ENCODE results near the gene IGDCC3.
"Not testable (repeated sequence)": the region's sequence is repeated elsewhere in the genome, so short reads cannot be mapped to it uniquely, and the experiment has no call there.

Gene IGDCC3

DNA sequence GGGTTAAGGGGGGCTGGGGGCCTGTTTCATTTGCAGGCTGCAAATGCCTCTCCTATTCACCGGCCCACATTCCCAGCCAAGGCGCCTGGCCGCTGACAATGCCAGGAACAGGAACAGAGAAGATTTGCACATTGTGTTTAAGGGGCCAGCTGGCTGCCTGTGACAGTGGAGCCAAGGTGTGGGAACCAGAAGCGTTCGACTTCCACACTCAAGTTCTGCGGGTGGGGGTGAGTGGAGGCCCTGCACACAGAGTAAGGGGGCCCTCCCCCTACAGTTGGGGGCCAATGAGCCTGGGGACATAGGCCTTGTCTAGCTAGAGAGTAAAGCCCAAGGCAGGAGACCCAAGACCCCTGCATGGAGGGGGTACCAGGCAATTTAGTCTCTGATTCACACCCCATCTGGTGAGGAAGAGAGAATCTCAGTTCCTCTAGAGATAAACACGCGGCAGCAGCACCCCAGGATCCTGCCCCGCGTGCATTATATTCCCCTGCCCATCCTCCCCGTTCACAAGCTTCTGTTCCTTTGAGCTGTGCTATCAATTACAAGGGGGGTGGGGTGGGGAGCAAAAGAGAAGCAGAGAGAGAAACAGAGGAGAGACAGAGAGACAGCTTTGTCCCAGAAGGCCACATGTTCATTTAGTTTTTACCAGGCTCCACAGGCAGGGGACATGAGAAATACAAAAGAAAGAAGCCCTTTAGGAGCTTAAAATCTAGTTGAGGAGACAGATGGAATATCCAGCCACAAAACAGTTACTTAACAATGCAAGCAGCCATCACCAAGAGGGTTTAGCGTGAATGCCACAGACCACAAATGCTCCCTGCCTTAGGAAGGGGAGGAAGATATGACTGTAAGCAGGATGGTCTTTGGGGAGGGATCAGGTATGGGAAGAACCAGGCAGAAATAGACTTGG is 9.2 kb downstream of the IGDCC3 start:
- DNase-seq = no peak

DNA sequence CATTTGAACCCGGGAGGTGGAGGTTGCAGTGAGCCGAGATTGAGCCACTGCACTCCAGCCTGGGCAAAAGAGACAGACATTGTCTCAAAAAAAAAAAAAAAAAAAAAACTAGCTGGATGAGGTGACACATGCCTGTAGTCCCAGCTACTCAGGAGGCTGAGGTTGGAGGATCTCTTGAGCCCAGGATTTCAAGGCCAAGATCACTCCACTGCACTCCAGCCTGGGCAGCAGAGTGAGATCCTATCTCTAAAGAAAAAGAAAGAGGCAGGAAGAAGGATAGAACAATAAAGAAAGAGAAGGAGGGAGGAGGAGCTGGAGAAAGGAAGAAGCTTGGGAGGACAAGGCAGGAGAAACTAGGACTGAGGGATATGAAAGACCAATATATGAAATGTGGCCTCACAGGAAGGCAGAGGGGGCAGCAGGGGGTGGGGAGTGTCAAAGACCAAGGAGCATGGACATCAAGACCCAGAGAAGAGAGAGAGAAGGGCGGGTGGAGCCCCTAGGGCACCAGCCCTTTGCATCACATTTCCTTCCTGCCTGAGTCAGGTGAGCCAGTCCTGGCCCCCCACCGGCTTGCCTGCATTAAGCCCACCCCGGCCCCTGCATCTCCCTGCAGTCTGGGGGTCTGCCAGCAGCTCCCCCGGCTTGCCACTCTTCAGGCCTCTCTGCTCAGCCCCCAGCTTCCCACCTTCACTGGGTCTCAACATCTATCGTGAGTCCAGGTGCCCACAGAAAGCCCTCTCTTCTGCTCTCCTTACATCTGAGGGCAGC is 11.5 kb downstream of the IGDCC3 start:
- no peak for DNase-seq

DNA sequence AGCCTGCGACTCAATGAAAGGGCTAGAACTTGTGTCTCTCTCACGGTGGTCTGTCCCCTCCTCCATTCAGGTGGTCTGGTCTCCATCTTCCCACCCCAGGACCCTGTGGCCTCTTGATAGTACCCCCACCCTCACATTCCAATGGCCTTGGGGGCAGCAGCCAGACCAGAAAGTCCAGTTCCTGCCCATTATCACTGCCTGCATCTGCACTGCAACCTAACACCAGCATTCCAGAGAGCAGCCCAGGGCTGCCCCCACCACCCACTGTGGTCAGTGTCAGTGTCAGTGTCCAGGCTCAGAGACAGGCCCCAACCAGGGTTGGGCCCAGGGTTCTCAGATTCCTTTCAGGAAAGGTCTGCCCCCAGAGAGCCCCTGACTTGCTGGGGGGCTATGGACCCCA is 12.6 kb downstream of the IGDCC3 start:
- no peak for DNase-seq

DNA sequence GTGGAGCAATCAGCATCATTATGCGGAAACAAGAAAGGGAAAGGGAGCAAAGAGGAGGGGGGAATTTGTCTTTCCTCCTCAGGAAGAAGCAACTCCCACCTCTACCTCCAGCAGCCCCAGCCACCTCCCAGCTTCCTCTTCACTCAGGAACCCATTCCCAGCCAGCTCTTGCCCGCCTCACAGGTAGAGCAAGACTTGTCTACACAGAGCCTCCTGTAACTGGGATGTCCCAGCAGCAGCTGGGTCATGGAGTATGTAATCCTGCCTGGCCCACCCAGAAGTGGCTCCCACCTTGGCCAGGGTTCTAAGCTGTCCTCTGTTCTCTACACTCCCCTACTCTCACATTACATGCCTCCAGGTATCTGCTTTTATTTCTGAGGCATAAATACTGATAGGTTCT is 14.0 kb downstream of the IGDCC3 start:
- no peak for DNase-seq

DNA sequence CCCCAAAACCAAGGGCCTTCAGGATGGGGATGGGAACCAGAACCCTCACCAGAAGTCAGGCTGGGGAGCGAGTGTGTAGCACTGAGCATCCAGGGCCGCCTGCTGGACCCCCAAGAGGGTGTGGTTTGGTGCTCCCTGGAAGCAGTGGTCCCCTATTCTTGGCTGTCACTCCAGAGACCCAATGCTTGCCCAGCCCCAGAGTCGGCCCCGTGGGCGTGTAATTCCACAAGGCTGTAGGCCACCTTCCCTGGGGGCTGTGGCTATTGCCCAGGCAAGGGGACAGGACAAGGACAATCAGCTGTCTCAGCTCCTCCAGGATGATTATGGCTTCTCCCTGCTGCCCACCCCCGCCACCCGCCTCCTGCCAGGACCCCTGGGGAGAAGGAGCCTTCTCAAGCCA is 14.5 kb downstream of the IGDCC3 start:
- no peak for DNase-seq

DNA sequence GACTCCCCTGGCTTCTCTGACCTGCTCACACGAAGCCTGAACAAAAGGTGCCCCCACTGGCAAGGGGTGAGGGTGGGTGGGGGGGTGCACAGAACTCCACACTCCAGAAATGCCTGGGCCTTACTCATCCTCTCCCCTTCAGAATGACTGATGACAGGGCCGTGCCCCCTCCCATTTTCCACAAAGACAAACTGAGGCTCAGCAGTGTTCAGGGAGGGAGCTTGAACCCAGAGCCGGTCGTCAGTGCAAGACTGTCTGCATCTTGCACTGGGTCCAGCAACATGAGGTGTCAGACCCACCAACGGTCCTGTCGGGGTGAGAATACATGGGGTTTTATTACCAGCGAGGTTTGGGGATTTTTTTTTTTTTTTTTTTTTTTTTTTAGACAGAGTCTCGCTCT is 15.3 kb downstream of the IGDCC3 start:
- no peak for DNase-seq

DNA sequence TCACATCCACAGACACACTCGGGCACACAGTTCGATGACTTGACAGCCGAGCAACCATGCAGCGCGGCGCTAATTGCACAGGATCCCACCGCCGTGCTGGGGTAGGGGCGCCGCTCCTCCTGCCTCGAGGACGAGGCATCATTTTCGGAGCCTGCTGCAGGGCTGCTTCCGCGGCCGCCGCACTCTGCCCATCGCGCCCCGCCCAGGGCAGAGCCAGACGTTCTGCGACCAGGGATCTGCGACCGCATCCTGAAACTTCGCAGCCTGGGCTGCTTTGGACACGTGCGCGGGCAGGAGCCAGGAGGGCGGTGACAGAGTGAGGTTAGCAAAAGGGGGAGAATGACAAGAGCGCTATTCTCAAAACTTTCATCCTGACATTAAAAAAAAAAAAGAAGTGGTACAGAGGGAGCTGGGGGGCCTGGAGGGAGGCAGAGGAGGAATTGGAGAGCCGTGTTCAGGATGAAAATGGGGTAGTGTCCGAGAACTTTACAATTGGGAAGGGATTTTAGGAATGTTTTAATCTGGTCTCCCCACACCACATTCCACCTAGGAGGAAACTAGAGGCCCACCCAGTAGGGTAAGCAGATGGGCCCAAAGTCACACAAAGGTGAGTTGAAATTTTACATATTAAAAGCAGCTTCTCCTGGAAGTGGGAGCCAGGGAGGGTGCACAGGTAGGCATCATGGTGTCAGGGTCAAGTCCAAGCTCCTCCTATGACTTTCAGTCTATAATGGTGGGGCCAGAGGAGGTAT is 15.9 kb downstream of the IGDCC3 start:
- DNase-seq = no peak

DNA sequence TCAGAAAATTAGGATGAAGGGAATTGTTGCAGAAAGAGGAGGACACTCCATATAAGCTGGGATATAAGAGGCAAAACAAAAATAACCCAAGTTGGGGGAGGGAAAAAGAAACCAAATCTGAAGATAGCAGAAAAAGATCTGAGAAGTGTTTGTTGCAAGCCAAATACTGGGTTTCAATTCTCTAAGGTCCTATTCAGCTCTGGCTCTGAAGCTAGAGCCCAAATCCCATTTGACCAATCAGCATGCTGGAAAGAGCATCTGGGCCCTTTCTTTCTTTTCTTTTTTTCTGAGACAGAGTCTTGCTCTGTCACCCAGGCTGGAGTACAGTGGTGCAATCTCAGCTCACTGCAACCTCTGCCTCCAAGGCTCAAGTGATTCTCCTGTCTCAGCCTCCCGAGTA is 17.3 kb downstream of the IGDCC3 start:
- no peak for DNase-seq

DNA sequence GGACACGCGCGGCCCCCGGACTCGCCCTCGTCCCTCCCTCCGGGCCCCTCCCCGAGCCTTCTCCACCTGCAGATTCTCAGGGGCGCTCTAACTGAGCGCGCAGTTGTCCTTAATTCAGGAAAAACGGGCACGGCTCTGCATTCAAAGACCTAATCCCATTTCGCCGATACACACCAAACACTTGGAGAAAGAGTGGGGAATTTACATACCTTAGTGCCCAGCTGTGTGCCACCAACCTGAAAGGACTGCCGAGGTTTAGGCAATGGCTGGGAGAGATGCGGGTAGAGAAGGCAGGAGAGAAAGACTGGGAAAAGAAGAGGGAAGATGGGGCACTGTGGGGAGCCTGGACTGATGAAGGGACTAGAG is 21.8 kb downstream of the IGDCC3 start:
- DNase-seq = no peak

DNA sequence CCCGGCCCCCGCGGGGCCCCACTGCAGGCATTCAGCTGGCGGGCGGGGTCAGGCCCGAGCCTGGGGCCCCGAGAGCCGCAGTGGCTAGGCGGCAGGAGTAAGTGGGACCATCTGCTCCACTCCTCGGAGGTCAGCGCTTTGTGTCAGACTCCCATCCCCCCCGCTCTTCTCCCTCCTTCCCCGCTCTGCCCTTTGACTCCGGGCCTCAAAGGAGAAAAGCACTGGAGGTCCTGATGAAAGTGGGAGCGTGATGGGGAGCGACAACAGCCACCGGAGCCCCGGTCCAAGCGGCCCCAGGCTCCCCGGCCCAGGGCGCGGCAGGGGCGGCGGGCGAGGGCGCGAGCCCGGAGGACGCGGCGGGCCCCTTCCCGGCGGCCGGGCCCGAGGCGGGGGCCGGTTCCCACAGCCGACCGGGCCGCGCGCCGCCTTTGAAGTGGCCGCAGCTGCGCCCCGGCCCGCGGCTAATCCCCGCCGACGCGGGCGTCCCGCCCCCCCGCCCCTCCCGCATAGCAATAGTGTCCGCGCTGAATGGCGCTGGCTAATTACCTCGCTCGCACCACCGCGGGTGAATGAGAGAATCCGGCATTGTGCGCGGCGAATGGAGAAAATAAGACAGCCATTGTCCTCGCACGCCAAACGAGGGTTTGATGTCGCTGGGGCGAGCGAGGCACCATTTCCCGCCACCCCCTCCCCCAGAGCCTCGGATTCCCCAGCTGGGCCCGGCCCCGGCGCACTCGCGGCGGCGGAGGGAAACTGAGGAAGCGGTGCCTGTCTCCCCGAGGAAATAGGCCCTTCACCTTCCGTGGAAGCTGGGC is 22.4 kb downstream of the IGDCC3 start:
- no peak for DNase-seq

DNA sequence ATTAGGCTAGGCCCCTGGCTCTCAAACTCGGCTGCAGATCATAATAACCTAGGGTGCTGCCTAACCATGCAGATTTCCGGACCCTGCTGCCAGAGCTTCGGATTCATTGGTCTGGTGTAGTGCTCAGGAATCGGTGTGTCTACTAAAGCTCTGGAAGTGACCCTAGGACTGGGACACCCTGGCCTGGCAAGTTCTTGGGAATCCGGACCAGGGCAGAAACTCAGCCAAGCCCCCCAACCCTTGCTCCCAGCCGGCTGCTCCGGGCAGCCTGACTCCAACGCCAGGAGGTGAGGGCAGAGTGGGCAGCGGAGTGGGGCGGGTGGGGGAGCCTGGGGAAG is 23.0 kb downstream of the IGDCC3 start:
- DNase-seq = no peak

DNA sequence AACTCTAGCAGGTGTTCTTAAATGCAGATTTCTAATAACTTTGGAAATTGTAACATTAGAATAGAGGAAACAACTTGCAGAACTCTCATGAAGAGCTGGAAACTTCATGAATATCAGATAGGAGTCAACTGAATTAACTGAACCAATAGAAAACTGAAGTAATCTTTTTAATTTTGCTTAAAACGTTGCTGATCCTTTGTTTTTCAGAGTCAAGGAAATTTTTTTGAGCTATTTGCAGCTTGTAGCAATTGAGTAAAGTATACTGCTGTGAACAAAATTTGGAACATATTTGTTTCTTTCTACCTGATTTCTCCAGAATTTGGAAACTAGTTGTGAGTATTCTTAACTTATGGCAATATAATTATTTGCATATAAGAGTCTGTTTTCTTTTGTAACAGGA is 25.8 kb downstream of the IGDCC3 start:
- not testable (repeated sequence) for DNase-seq

DNA sequence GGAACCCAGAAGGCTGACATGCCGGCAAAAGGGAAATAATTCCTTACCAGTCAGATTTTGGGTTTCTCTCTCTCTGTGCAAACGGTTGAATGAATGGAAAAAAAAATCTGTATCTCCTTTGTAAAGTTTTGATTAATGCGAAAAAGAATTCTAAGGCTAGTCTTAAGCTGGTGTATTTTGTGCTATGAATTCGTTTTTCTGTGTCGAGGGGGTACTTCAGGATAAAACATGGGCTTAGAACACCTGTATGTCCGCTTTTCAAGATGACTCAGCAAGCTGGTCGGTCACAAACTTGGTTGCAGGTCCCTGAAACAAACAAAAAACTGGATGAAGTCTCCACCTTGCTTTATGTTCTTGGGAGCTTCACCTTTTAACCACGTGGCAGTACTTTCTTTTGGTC is 28.5 kb downstream of the IGDCC3 start:
- DNase-seq = no peak

DNA sequence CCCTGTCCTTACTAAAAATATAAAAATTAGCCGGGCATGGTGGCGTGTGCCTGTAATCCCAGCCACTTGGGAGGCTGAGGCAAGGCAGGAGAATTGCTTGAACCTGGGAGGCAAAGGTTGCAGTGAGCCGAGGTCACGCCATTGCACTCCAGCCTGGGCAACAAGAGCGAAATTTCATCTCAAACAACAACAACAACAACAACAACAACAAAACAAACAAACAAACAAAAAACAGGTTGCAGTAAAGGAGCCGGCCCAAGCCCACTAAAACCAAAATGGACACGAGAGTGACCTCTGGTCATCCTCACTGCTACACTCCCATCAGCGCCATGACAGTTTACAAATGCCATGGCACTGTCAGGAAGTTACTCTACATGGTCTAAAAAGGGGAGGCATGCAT is 30.0 kb downstream of the IGDCC3 start:
- not testable (repeated sequence) for DNase-seq

DNA sequence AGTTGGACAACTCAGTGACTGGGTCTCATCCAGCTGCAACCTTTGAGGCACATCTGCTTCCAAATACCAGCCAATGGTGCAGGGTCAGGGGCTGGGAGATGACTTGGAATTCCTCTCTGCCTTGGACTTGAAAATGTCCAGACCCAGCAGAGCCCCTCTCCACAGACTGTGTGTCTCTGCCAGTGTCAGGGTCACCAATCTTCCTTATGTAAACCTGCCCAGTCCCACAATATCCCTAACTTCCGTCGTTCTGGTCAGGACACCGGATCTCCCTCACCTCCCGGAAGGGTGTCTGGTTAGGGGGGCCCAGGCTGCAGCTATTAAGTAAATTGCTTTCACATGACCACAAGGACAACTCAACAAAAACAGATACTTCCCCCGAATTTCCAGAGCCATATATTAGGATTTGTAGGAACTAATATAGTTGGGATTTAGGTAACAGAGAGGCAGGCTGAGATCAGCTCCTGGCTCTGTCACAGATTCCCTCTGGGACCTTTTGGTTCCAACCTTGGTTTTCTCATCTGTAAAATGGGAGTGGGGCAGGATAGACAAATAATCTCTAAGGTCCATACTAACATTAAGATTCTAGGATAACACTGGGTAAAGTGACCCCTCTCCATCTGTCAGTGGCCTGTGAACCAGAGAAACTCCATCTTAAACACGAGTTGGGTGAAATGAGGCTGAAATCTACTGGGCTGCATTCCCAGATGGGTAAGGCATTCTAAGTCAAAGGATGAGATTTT is 30.8 kb downstream of the IGDCC3 start:
- no peak for DNase-seq

DNA sequence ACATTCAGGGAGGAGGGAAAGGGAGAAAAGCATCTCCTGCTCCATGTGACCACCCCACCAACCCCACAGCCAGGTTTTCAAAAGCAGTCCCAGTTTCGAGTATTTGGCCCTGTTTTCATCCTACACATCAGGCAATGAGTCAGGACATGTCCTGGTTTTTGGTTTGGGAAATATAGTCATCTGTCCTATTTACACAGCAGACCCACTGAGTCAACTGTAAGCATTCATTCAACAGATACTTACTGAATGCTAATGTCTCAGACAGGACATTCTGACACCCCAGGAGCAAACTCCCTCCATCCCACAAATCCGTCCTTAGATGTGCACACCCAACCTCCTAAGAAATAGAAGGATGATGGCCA is 32.9 kb downstream of the IGDCC3 start:
- no peak for DNase-seq

DNA sequence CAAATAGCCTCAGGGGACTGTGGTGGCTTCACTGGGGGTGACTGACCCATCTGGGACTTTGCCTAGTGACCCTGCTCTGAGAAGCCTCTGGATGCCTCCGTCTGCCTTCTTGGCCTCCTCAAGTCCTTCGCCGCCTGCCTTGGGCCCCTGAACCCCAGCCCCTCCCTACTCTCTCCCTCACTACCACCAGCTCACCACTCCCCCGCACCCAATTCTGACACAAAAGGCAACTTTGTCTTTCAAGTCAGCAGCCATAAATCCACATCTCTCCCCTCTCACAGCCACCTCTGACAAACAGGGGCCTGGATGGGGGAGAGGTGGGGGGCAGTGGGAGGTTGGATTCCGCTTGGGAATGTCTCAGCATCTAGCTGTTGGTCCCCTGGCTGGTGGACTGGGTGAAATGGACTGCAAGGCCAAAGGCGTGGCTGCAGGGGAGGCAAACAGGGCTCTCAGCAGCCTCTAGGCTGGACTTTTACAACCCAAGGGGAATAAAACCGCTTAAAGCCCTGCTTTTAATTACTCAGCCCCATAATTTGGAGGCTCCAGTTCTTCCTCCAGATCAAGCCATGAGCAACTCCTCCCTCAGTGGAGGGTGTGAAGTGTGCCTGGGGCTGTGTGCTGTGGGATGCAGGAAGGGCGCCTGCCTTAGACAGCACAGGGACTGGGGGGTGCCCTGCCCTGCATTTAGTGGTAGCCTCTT is 33.4 kb downstream of the IGDCC3 start:
- DNase-seq = no peak

DNA sequence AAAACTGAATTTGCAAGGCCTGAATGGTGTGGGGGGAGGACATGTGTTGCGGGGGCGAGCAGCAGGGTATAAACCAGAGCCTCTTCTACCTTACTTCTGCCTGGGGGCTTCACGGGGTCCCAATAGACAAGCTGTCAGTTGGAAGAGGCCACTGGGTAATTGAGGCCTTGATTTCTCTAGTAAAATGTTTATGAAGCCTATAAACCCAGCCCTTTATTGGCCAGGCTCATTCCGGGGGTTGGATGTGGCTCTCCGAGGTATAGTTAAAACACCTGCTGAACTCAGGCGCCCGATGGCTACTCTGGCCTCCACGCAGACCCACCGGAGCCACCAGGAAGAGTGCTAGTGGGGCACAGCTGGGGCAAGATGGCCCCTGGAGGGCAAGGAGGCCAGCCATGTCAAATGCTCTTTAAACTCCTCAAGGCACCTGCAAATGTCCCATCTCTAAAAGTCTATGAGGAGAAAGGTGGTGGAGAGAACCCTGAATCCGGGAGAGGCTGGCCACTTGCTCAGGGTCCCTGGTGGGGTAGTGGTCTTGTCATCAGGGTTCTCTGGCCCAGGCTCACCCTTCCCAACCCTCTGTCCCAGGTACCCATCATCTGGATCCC is 34.3 kb downstream of the IGDCC3 start:
- no peak for DNase-seq

DNA sequence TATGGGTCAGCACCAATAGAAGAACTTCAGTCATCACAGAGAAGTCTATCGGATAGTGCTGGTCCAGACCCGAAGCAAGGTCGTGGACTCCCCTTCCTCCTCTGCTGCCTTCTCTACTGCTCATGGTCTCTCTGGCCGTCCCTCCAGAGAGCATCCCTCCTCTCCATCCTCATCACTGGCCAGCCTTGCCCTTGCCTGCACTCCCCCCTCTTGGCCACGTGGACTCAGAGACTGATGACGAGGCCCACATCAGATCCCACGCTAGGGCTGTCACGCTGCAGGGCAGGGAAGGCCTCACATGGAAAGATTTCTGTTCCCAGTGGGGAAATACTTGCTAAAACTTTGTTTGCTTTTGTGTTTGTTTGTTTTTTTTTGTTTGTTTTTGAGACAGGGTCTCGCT is 35.3 kb downstream of the IGDCC3 start:
- DNase-seq = no peak

DNA sequence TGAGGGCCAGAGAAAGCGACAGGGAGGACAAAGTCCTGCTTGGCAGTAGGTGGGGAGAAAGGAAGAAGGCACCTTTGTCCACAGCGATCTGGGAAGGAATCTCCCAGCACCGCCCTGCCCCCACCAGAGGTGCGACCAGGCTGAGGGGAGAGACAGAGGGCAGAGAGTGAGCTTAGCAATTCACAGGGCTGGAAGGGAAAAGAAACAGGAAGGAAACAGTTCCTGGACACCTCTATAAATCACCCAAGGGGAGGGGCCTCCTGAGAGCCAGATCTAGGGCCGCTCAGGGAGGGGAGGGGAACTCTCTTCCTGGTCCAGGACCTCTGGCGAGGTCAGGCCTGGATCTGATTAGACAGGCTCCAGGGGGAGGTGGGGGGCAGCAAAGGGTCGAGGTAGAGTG is 37.9 kb downstream of the IGDCC3 start:
- no peak for DNase-seq

DNA sequence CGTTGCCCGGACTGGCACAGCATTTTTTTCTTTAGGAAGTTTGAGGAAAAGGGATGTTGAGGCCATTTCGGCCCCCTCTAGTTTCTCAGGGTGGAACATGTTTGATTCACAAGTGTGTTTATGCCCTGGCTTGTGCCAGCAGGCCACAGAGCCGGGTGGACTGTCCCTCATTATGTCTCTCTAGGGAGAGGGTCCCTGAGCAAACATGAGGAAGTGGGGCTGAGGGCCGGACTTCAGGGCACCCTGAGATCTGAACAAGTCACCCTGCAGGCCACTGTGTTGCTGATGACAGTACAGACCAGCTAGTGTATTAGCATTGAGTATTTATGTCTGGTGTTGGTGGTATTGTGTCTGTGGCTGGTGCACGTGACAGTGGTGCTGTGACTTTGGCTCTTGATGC is 38.4 kb downstream of the IGDCC3 start:
- DNase-seq = no peak

All from activated CD4-positive, alpha-beta T cell treated with anti-CD3 and anti-CD28 coated beads, Interleukin-2, amount 50 U/mL, for 4 hours (primary cell).